ENCODE data around the gene F8.
A peak's percentile ranks its signal among the peaks of the same experiment; 100 is the strongest.
"Not testable (repeated sequence)": the region's sequence is repeated elsewhere in the genome, so short reads cannot be mapped to it uniquely, and the experiment has no call there.

F8 gene

DNA sequence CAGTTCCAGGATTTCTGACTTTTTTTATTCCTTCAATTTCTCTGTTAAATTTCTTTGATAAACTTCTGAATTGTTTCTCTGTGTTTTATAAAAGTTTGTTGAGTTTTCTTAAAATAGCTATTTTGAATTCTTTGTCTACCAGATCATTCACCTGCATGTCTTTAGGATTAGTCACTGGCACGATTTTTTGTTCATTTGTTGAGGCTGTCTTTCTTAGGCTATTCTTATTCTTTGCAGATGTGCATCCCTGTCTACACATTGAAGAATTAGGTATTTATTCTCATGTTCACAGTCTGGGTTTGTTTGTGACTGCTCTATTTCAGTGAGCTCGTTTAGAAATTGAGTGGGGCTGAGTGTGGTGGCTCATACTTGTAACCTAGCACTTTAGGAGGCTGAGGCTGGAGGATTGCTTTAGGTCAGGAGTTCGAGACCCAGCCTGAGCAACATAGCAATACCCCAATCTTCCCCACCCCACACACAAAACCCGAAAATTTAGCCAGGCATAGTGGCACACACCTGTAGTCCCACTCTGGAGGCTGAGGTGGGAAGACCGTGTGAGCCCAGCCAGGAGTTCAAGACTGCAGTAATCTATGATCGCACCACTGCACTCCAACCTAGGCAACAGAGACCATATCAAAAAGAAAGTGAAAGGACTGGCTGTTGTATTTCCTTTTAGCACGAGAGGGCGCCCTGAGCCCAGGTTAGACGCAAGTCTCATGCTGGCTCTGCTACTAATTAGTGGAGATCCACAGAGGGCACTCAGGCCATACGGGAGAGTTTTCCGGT is 42.0 kb downstream of the F8 start:
- DNase-seq: peak; percentile 87

GRCh38 chrX:154979629-154980028 is 42.9 kb downstream of the F8 start:
- DNase-seq: no peak

GRCh38 chrX:154968353-154968752 is 54.2 kb downstream of the F8 start:
- DNase-seq: no peak

- no peak for DNase-seq
Measured at GRCh38 chrX:154967603-154968002, 54.9 kb downstream of the F8 start.

DNA sequence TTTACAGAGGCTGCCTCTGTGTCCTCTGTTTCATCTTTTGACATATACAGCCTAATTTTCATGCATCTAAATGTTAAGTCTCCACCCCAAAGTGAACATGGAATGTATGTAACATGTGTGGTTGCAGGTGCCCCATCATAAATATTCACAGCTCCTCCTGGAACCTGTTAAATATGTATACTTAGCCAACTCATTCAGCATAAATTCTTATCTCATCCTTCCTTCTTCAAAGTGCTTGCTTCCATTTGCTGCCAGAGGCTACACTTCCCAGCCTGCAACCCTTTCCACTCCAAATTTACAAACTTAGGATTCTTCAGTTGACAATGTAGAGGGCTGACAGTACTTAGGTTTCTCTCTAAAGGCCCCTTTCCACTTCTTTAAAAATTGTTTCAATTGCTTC is 60.6 kb downstream of the F8 start:
- no peak for DNase-seq

DNA sequence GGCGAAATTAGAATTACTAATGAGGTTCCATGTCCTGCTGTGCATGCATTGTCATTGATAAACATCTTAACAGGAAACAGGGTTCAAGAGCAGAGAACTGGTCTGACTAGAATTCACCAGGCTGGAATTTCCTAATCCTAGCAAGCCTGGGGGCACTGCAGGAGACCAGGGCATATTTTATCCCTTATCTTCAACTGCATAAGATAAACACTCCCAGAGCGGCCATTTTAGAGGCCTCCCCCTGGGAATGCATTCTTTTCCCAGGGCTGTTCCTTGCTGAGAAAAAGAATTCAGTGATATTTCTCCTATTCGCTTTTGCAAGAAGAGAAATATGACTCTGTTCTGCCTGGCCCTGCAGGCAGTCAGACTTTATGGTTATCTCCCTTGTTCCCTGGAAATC is 66.7 kb downstream of the F8 start:
- DNase-seq: not testable (repeated sequence)

DNA sequence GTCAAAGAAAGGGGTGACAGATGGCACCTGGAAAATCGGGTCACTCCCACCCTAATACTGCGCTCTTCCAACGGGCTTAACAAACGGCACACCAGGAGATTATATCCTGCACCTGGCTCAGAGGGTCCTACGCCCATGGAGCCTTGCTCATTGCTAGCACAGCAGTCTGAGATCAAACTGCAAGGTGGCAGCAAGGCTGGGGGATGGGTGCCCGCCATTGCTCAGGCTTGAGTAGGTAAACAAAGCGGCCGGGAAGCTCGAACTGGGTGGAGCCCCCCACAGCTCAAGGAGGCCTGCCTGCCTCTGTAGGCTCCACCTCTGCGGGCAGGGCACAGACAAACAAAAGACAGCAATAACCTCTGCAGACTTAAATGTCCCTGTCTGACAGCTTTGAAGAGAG is 83.3 kb downstream of the F8 start:
- not testable (repeated sequence) for DNase-seq

- DNase-seq: not testable (repeated sequence)
Measured at GRCh38 chrX:154924771-154925170, 97.8 kb downstream of the F8 start.

DNA sequence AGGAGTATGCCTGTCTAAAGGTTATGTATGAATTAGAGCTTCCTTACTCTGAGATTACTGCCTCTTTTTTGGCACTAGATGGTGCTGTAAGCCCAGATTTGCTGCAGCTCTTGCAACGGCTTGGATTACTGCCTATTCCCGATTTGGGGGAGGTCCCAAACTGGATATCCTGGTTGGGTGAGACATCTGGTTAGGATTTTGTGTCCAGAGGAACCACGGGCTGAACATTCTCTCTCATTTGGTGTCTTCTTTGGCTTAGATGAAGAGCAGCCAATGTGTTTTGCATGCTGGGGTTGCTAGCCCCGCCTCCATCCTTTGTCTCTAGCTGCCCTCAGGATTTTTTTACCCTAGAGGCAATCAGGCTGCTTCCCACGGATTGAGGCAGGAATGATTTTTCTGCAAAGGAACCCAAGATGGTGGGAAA is 104.5 kb downstream of the F8 start:
- peak; percentile 55 for DNase-seq

DNA sequence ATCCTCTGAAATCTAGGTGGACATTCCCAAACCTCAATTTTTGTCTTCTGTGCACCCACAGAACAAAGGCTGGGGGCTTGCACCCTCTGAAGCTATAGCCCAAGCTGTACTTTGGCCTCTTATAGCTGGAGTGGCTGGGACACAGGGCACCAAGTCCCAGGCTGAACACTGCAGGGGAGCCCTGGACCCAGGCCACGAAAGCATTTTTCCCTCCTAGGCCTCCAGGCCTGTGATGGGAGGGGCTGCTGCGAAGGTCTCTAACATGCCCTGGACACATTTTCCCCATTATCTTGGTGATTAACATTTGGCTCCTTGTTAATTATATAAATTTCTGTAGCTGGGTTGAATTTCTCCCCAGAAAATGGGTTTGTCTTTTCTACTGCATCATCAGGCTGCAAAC is 108.5 kb downstream of the F8 start:
- no peak for DNase-seq

DNA sequence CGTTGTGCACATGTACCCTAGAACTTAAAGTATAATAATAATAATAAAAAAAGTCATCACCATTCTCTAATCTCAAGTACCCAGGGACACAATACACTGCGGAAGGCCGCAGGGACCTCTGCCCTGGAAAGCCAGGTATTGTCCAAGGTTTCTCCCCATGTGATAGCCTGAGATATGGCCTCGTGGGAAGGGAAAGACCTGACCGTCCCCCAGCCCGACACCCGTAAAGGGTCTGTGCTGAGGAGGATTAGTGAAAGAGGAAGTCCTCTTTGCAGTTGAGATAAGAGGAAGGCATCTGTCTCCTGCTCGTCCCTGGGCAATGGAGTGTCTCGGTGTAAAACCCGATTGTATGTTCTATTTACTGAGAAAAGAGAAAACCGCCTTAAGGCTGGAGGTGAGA is 112.0 kb downstream of the F8 start:
- DNase-seq: not testable (repeated sequence)

GRCh38 chrX:154910048-154910447 is 112.5 kb downstream of the F8 start:
- DNase-seq: not testable (repeated sequence)

- DNase-seq: no peak
Measured at GRCh38 chrX:154908821-154909220, 113.7 kb downstream of the F8 start.

GRCh38 chrX:154902408-154902807 is 120.1 kb downstream of the F8 start:
- no peak for DNase-seq

- DNase-seq: no peak
Measured at GRCh38 chrX:154900323-154900722, 122.2 kb downstream of the F8 start.

- DNase-seq: no peak
Measured at GRCh38 chrX:154892296-154892695, 130.2 kb downstream of the F8 start.

- no peak for DNase-seq
Measured at GRCh38 chrX:154890990-154891639, 131.4 kb downstream of the F8 start.

GRCh38 chrX:154886789-154887221 is 135.7 kb downstream of the F8 start:
- not testable (repeated sequence) for DNase-seq

- not testable (repeated sequence) for DNase-seq
Measured at GRCh38 chrX:154886069-154886788, 136.3 kb downstream of the F8 start, which contains the start of gene F8A1. Gene F8A1 (plus strand): TSS chrX:154886355. CDS start chrX:154886375, 20 bp downstream.

- not testable (repeated sequence) for DNase-seq
Measured at GRCh38 chrX:154885549-154885948, 137.0 kb downstream of the F8 start.

DNA sequence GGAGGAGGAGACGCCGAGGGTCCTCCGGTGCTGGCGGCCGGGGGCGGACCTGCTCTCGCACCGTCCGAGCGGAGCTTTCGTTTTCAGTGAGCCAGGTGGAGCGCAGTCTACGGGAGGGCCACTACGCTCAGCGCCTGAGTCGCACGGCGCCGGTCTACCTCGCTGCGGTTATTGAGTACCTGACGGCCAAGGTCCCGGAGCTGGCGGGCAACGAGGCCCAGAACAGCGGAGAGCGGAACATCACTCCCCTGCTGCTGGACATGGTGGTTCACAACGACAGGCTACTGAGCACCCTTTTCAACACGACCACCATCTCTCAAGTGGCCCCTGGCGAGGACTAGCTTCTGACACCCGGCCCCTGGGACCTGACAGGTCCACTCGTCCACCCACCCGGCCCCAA is 137.5 kb downstream of the F8 start:
- not testable (repeated sequence) for DNase-seq

- not testable (repeated sequence) for DNase-seq
Measured at GRCh38 chrX:154884069-154884468, 138.5 kb downstream of the F8 start.

- DNase-seq: no peak
Measured at GRCh38 chrX:154873329-154873728, 149.2 kb downstream of the F8 start.

DNA sequence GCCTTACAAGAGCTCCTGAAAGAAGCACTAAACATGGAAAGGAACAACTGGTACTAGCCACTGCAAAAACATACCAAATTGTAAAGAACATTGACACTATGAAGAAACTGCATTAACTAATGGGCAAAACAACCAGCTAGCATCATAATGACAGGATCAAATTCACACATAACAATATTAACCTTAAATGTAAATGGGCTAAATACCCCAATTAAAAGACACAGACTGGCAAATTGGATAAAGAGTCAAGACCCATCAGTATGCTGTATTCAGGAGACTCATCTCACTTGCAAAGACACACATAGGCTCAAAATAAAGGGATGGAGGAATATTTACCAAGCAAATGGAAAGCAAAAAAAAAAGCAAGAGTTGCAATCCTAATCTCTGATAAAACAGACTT is 154.0 kb downstream of the F8 start:
- DNase-seq: not testable (repeated sequence)

Data from hematopoietic multipotent progenitor cell treated with erythropoietin and hydrocortisone succinate and interleukin-3 and kit ligand, for 8 days (in vitro differentiated cells).